Measurements from ENCODE around the gene HNRNPUL2. TPM values are rescaled to one million over a fixed set of nuclear protein-coding genes. Genes with fewer than 3 reads are reported as not detected.

HNRNPUL2 gene
- total RNA-seq, 1 experiment from 2014 or later, result 43.5 TPM

GRCh38 chr11:62708793-62709192 lies 18.5 kb downstream of the HNRNPUL2 start:
- no peak overlapping the region for H3K4ac ChIP-seq (ENCODE audit: low read depth, low read length)
- H3K23ac ChIP-seq (ENCODE audit: insufficient read length, low read depth, low read length), result no peak overlapping the region
- H3K4me3 Mint-ChIP-seq, result peak overlapping the region; percentile 84 to 91
- no peak overlapping the region for H2BK20ac ChIP-seq (ENCODE audit: low read depth, low read length, poor library complexity, severe bottlenecking)
- H4K20me1 ChIP-seq (ENCODE audit: control insufficient read depth, insufficient read depth, insufficient read length), result no peaks in the 10 kb centered on the region
- WGBS (ENCODE audit: extremely low coverage, insufficient read length, low lambda C conversion rate), result no CpG with 5 or more reads among the region's 7 CpGs
- no peaks in the 10 kb centered on the region; a peak in 1 of 5 replicates for H3K9me3 Mint-ChIP-seq
- H3K27me3 ChIP-seq (ENCODE audit: insufficient read depth, low read length), result no peaks in the 10 kb centered on the region
- H2BK15ac ChIP-seq (ENCODE audit: low read depth, low read length), result no peak overlapping the region
- H3K27ac Mint-ChIP-seq, result peak overlapping the region; percentile 96 to 100 (median 98)
- peak overlapping the region; percentile 90 for H3K14ac ChIP-seq (ENCODE audit: insufficient read depth, low read length)
- H3K9ac ChIP-seq (ENCODE audit: extremely low read depth, insufficient read length, low read length), result peak overlapping the region; percentile 91
- peak overlapping the region; percentile 92 for H3K27ac ChIP-seq (ENCODE audit: insufficient read length, low read depth, low read length)
- H2AFZ ChIP-seq (ENCODE audit: low read length), result no peak overlapping the region
- peaks cover 28% of the 10 kb centered on the region for H3K23me2 ChIP-seq (ENCODE audit: insufficient read length, low read depth, low read length, poor library complexity, severe bottlenecking)
- DNase-seq, result peak; percentile 58
- H3K9me3 ChIP-seq (ENCODE audit: control insufficient read depth, low read depth, low read length), result no peaks in the 10 kb centered on the region
- no peak overlapping the region for H3T11ph ChIP-seq (ENCODE audit: low read length)
- H3K79me1 ChIP-seq (ENCODE audit: insufficient read depth, low read depth, low read length, poor library complexity, severe bottlenecking), result no peaks in the 10 kb centered on the region
- no peak overlapping the region for H4K91ac ChIP-seq (ENCODE audit: insufficient read length, low read depth, low read length)
- H3K27me3 Mint-ChIP-seq (ENCODE audit: low read depth), result no peaks in the 10 kb centered on the region
- peak overlapping the region; percentile 99 for H3K4me2 ChIP-seq (ENCODE audit: insufficient read depth, insufficient read length, low read length)
- peaks cover 2% of the 10 kb centered on the region; the same call in 1 of the 2 replicates for H3K4me1 ChIP-seq (ENCODE audit: insufficient read depth, low read length)
- no peak overlapping the region for H2BK5ac ChIP-seq (ENCODE audit: insufficient read length, low read length)
- peaks cover 26 to 45% (median 33%) of the 10 kb centered on the region in 3 experiments for H3K36me3 Mint-ChIP-seq (ENCODE audit: insufficient read depth in 1 of 3, low read depth in 3 of 3)
- H3K79me2 ChIP-seq (ENCODE audit: insufficient read depth, low read length), result no peaks in the 10 kb centered on the region; the same call in 1 of the 2 replicates
- H3K18ac ChIP-seq (ENCODE audit: insufficient read length, low read depth, low read length), result peak overlapping the region; percentile 65
- H4K5ac ChIP-seq (ENCODE audit: insufficient read length, low read depth, low read length), result peak overlapping the region; percentile 55
- H3K4me1 Mint-ChIP-seq, result peaks cover 44 to 48% of the 10 kb centered on the region in 2 experiments
- H3K56ac ChIP-seq (ENCODE audit: insufficient read length, low read depth, low read length), result no peak overlapping the region
- H2BK120ac ChIP-seq (ENCODE audit: low read depth, low read length, poor library complexity, severe bottlenecking), result no peak overlapping the region
- H2AK5ac ChIP-seq (ENCODE audit: insufficient read length, low read length), result peak overlapping the region; percentile 26
- H2BK12ac ChIP-seq (ENCODE audit: insufficient read length, low read depth, low read length), result no peak overlapping the region
- no peak for TF ChIP-seq CTCF (conservative IDR thresholded peaks at IDR 0.05)
- no peak overlapping the region for H4K8ac ChIP-seq (replicated peaks; ENCODE audit: insufficient read length, low read depth, low read length)

All from H9 (cell line).